HepG2 (cell line): ENCODE measurements around the gene FJX1. TPM values are rescaled to one million over a fixed set of nuclear protein-coding genes. Genes with fewer than 3 reads are reported as not detected.

Experiments
- ATAC-seq: fragments of 200-7000 bp; cut with Tn5 transposase; 3 replicates; pipeline ENCODE4 v1.9.1; 2020; ENCODE audit warnings: mild to moderate bottlenecking, moderate library complexity
- BruUV-seq: library from RNA; stranded (reverse); fragments of 400-500 nt; replicated peaks from 2 replicates; lab custom pipeline; 2021; lab: Mats Ljungman, UMichigan
- CTCF ChIA-PET: fragments of 300-600 bp; formaldehyde crosslinking; extraction: SDS; loops from one replicate; lab custom pipeline; 2021; ENCODE audit warnings: low total read pairs, inconsistent platforms, low intra/inter-chr PET ratio; lab: Yijun Ruan, JAX
- POLR2A ChIA-PET: fragments of 350-600 bp; sonication (Branson Sonifier 250); formaldehyde crosslinking; loops from one replicate; lab custom pipeline; 2020; ENCODE audit warnings: antibody characterized with exemption, inconsistent platforms; lab: Yijun Ruan, JAX
- DNase-seq: peaks from one replicate; pipeline ENCODE4 v3.0.0-alpha.2; 2015; ENCODE audit warnings: low spot score
- FAIRE-seq: peaks from 3 replicates; lab custom pipeline; 2011; peaks lifted over from hg19 to GRCh38; lab: Jason Lieb, UNC
- H2AFZ ChIP-seq: one replicate; pipeline ENCODE4 v1.6.1; 2011; ENCODE audit warnings: low read length, inconsistent platforms
- H3K27ac ChIP-seq: fragments of 300-600 bp; 3 replicates; pipeline ENCODE4 v1.8.0; 2011; ENCODE audit warnings: mixed run types, mild to moderate bottlenecking, mixed read lengths, low read length, inconsistent platforms; ENCODE audit not compliant: insufficient read depth; ENCODE audit errors: extremely low read length
- H3K27me3 ChIP-seq, 2 experiments: fragments of 200-600 bp in 1 of 2; 2 replicates in 1 of 2; 3 replicates in 1 of 2; pipeline versions ENCODE4 v1.6.0 to v1.8.0; 2011; ENCODE audit warnings: low read length in 2 of 2, mild to moderate bottlenecking in 2 of 2, moderate library complexity in 2 of 2, inconsistent platforms in 1 of 2; ENCODE audit not compliant: insufficient read depth in 2 of 2, control insufficient read depth in 1 of 2
- H3K36me3 ChIP-seq, 2 experiments: fragments of 200-600 bp in 1 of 2; replicated peaks in 1 of 2; 2 replicates in 1 of 2; 3 replicates in 1 of 2; pipeline versions ENCODE4 v1.5.1 to v1.8.0; 2011; ENCODE audit warnings: low read length in 2 of 2, inconsistent platforms in 1 of 2; ENCODE audit not compliant: insufficient read depth in 2 of 2, control insufficient read depth in 1 of 2
- H3K4me1 ChIP-seq: 2 replicates; pipeline ENCODE4 v1.5.1; 2012; ENCODE audit warnings: low read length, inconsistent platforms; ENCODE audit not compliant: insufficient read depth
- H3K4me2 ChIP-seq: 2 replicates; pipeline ENCODE4 v1.6.0; 2011; ENCODE audit warnings: low read depth, low read length, inconsistent platforms
- H3K4me3 ChIP-seq, 3 experiments: fragments of 200-600 bp in 1 of 3; sonication (generic), shearing (Covaris generic) in 1 of 3; replicated peaks in 1 of 3; 2 replicates each; pipeline ENCODE4 v1.5.1; 2011 to 2016; ENCODE audit warnings: low read length in 3 of 3, inconsistent platforms in 2 of 3, low read depth in 2 of 3, mild to moderate bottlenecking in 2 of 3, control low read depth in 1 of 3, mixed read lengths in 1 of 3; ENCODE audit not compliant: insufficient read depth in 1 of 3
- H3K79me2 ChIP-seq: one replicate; pipeline ENCODE4 v1.6.1; 2011; ENCODE audit warnings: low read length, inconsistent platforms; ENCODE audit not compliant: insufficient read depth
- H3K9ac ChIP-seq: 2 replicates; pipeline ENCODE4 v1.6.0; 2011; ENCODE audit warnings: mild to moderate bottlenecking, low read depth, low read length, inconsistent platforms; ENCODE audit not compliant: insufficient read depth
- H3K9me3 ChIP-seq: 2 replicates; pipeline ENCODE4 v1.5.1; 2012; ENCODE audit warnings: mild to moderate bottlenecking, low read length
- H4K20me1 ChIP-seq: 2 replicates; pipeline ENCODE4 v1.6.0; 2011; ENCODE audit warnings: inconsistent platforms, mild to moderate bottlenecking, low read length, moderate library complexity; ENCODE audit not compliant: insufficient read depth
- GPBP1L1 ChIP-seq: sonication (generic); formaldehyde crosslinking; IDR thresholded peaks from 2 replicates; pipeline ENCODE4 v1.5.0; 2020; ENCODE audit warnings: mild to moderate bottlenecking, missing genetic modification reagents
- HES4 ChIP-seq: sonication (generic); formaldehyde crosslinking; IDR thresholded peaks from 2 replicates; pipeline ENCODE4 v1.9.0; 2021; ENCODE audit warnings: mild to moderate bottlenecking, missing genetic modification reagents, borderline replicate concordance
- MEIS2 ChIP-seq: sonication (generic); formaldehyde crosslinking; IDR thresholded peaks from 2 replicates; pipeline ENCODE4 v1.9.0; 2021; ENCODE audit warnings: mild to moderate bottlenecking, missing genetic modification reagents
- RARA ChIP-seq: IDR thresholded peaks from 2 replicates; pipeline ENCODE4 v1.6.1; 2016; ENCODE audit warnings: missing genetic modification reagents, missing compliant biosample characterization
- ZNF10 ChIP-seq: sonication (generic); formaldehyde crosslinking; IDR thresholded peaks from 2 replicates; pipeline ENCODE4 v1.4.0; 2020; ENCODE audit warnings: mild to moderate bottlenecking, low read depth, missing genetic modification reagents, borderline replicate concordance
- ZNF44 ChIP-seq: sonication (generic); formaldehyde crosslinking; IDR thresholded peaks from 2 replicates; pipeline ENCODE4 v1.5.1; 2020; ENCODE audit warnings: mild to moderate bottlenecking, missing genetic modification reagents
- ZNF609 ChIP-seq: sonication (generic); formaldehyde crosslinking; IDR thresholded peaks from 2 replicates; pipeline ENCODE4 v1.4.0; 2020; ENCODE audit warnings: mild to moderate bottlenecking, missing genetic modification reagents, borderline replicate concordance
- ZNF639 ChIP-seq: conservative IDR thresholded peaks from 2 replicates; pipeline ENCODE4 v1.6.1; 2018; ENCODE audit warnings: missing genetic modification reagents
- WGBS: methylation state at CpG from one replicate; pipeline ENCODE4 v1.1.6; 2017; ENCODE audit warnings: low lambda C conversion rate; 5-methylcytosine and 5-hydroxymethylcytosine counted together
- in situ Hi-C: cut with HindIII; loops from 2 replicates; pipeline ENCODE4 v1.10.0; 2017; ENCODE audit warnings: low pct_unique_long_range_greater_than_20kb; ENCODE audit not compliant: extremely low pct_ligation_motif_present
- intact Hi-C: fragments of 100-400 bp; cut with micrococcal nuclease; formaldehyde crosslinking; loops from one replicate; pipeline ENCODE4 v1.10.0; 2022; ENCODE audit not compliant: unreplicated experiment
- polyA plus RNA-seq, 8 experiments: library from polyadenylated mRNA; depleted of rRNA in 3 of 8; stranded (reverse) in 7 of 8; unstranded in 1 of 8; fragments of >200 nt; fragmentation: Illumina TruSeq in 4 of 8; extraction: Trizol in 4 of 8; gene quantifications; 2 replicates each; pipeline versions ENCODE4 v1.2.1 to v1.2.3, GENCODE V29; 2011 to 2016; ENCODE audit warnings: low read depth in 4 of 8, missing spikeins in 1 of 8, mixed read lengths in 1 of 8; ENCODE audit not compliant: insufficient read depth in 1 of 8
- total RNA-seq, 5 experiments: library from RNA; depleted of rRNA; stranded (reverse); fragments of >200 nt; fragmentation: Illumina TruSeq; extraction: Trizol; gene quantifications; 2 replicates each; pipeline ENCODE4 v1.2.3, GENCODE V29; 2016; ENCODE audit warnings: low read depth in 1 of 5

Gene FJX1
- total and polyA plus RNA-seq, 2 of the 13 experiments (the other 11 are each of a cell fraction or from before 2014, with no cell fraction given), result 0.40 to 0.82 TPM

GRCh38 chr11:35620795-35621194 is 2.5 kb downstream of the FJX1 start (continued):
- no peak for TF ChIP-seq GPBP1L1 (CRISPR knock-in tag)
- TF ChIP-seq ZNF44 (CRISPR knock-in tag), result no peak
- TF ChIP-seq ZNF10 (CRISPR knock-in tag), result no peak

- peaks cover 1 to 33% of the 10 kb centered on the region in 2 experiments; a peak in 4 of 5 replicates for H3K27me3 ChIP-seq
- FAIRE-seq (no peak), ATAC-seq (no peak), DNase-seq (no peak)
- no peak overlapping the region for H3K27ac ChIP-seq
- no peak overlapping the region for H3K4me3 ChIP-seq
- TF ChIP-seq RARA (no peak), ZNF639 (CRISPR knock-in tag) (no peak), MEIS2 (CRISPR knock-in tag) (no peak), ZNF609 (CRISPR knock-in tag) (no peak), HES4 (CRISPR knock-in tag) (no peak)
- BruUV-seq, result no TSS peak
- POLR2A ChIA-PET, result no interaction called here
- H3K79me2 ChIP-seq, result no peaks in the 10 kb centered on the region
- 2% methylated on average over 2 of the region's 2 CpGs for WGBS
- H3K4me1 ChIP-seq, result peaks cover 7% of the 10 kb centered on the region; the same call in 1 of the 2 replicates
- H3K4me2 ChIP-seq, result no peak overlapping the region
- no peak overlapping the region for H3K9ac ChIP-seq
- H3K9me3 ChIP-seq, result no peaks in the 10 kb centered on the region
- CTCF ChIA-PET, result no interaction called here
- H3K36me3 ChIP-seq, result no peaks in the 10 kb centered on the region
- H4K20me1 ChIP-seq, result no peaks in the 10 kb centered on the region
- in situ Hi-C loops (loop anchor here (25.0 kb wide), 1 partner anchor 866 kb away; no protein-coding TSS in a partner anchor), intact Hi-C loops (no loop called here)
- H2AFZ ChIP-seq, result no peak overlapping the region
Measured at GRCh38 chr11:35621620-35622019, 3.4 kb downstream of the FJX1 start.
